ENCODE measurements around the gene FBXL17. TPM values are rescaled to one million over a fixed set of nuclear protein-coding genes. Genes with fewer than 3 reads are reported as not detected.

Gene FBXL17
- total and polyA plus RNA-seq, 2 of the 4 experiments (the other 2 are of a cell fraction), result 3.9 to 8.1 TPM

DNA sequence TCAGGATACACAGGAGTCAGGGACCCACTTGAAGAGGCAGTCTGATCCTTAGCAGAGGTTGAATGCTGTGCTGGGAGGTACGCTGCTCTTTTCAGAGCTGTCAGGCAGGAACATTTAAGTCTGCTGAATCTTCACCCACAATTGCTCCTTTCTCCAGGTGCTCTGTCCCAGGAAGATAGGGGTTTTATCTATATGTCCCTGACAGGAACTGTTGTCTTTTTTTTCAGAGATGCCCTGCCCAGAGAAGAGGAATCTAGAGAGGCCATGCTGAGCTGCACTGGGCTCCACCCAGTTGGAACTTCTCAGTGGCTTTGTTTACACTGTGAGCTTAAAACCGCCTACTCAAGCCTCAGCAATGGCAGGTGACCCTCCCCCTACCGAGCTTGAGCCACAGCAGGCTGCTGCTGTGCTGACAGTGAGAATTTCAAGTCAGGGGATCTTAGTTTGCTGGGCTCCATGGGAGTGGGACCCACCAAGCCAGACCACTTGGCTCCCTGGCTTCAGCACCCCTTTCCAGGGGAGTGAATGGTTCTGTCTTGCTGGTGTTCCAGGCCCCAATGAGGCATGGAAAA, 169.0 kb downstream of the FBXL17 start:
- H3K27me3 ChIP-seq (ENCODE audit: control insufficient read depth, insufficient read depth, low read length), result no peaks in the 10 kb centered on the region
- H3K14ac ChIP-seq (replicated peaks; ENCODE audit: low read depth, low read length), result no peak overlapping the region
- DNase-seq, result peak; percentile 70
- H3K9me3 ChIP-seq (ENCODE audit: control insufficient read depth, insufficient read depth, low read length), result no peaks in the 10 kb centered on the region
- no peaks in the 10 kb centered on the region for H3K9me1 ChIP-seq (ENCODE audit: insufficient read depth, low read length)
- no CpG with 5 or more reads among the region's 3 CpGs for WGBS, 2 experiments (ENCODE audit: extremely low coverage in 2 of 2, insufficient read length in 1 of 2)
- H4K91ac ChIP-seq (ENCODE audit: insufficient read depth, low read depth, low read length), result peak overlapping the region; percentile 9; the same call in 1 of the 2 replicates
- H2BK20ac ChIP-seq (ENCODE audit: low read depth, low read length), result no peak overlapping the region
- intact Hi-C loops (cut with micrococcal nuclease) (no loop called here), in situ Hi-C loops (cut with MboI; ENCODE audit: low sequenced_read_pairs) (no loop called here), dilution Hi-C loops (cut with HindIII; ENCODE audit: low sequenced_read_pairs, unreplicated experiment) (no loop called here)
- H2AK9ac ChIP-seq (replicated peaks; ENCODE audit: low read depth, low read length, poor library complexity), result no peak overlapping the region
- POLR2A ChIA-PET (ENCODE audit: unreplicated experiment), result no interaction called here
- no peak overlapping the region for H2BK15ac ChIP-seq (ENCODE audit: low read depth, low read length)
- H3K4me3 ChIP-seq (ENCODE audit: insufficient read depth, low read depth, low read length), result no peak overlapping the region
- H3K9ac ChIP-seq (ENCODE audit: low read depth, low read length), result no peak overlapping the region
- BruUV-seq (replicated peaks), result no TSS peak
- peak overlapping the region; percentile 56 for H2AFZ ChIP-seq (replicated peaks; ENCODE audit: low read length, poor library complexity)
- H3K79me1 ChIP-seq (ENCODE audit: low read depth in 1 of 2, low read length in 2 of 2), result no peaks in the 10 kb centered on the region
- no peak overlapping the region for H3K4me2 ChIP-seq (ENCODE audit: low read depth, low read length)
- H2AK5ac ChIP-seq (ENCODE audit: low read depth, low read length), result no peak overlapping the region
- CTCF ChIA-PET, result interaction anchor here (1.6 kb wide), 1 partner anchor 10 kb away, joined by 4 read pairs; no protein-coding TSS in a partner anchor
- H3K4me1 ChIP-seq (ENCODE audit: control insufficient read depth, insufficient read depth, low read length), result peaks cover 4% of the 10 kb centered on the region; the same call in 1 of the 2 replicates
- H4K20me1 ChIP-seq (ENCODE audit: insufficient read depth, low read length), result no peaks in the 10 kb centered on the region
- H4K5ac ChIP-seq (ENCODE audit: low read depth, low read length), result no peak overlapping the region
- H3K18ac ChIP-seq (ENCODE audit: low read depth, low read length), result no peak overlapping the region
- H3K36me3 ChIP-seq (ENCODE audit: control insufficient read depth, insufficient read depth, low read length), result no peaks in the 10 kb centered on the region
- H3K56ac ChIP-seq (ENCODE audit: extremely low read depth, insufficient read depth, low read length), result no peak overlapping the region
- no peak overlapping the region for H3K23ac ChIP-seq (ENCODE audit: low read depth, low read length)
- TF ChIP-seq, protein P1, sequence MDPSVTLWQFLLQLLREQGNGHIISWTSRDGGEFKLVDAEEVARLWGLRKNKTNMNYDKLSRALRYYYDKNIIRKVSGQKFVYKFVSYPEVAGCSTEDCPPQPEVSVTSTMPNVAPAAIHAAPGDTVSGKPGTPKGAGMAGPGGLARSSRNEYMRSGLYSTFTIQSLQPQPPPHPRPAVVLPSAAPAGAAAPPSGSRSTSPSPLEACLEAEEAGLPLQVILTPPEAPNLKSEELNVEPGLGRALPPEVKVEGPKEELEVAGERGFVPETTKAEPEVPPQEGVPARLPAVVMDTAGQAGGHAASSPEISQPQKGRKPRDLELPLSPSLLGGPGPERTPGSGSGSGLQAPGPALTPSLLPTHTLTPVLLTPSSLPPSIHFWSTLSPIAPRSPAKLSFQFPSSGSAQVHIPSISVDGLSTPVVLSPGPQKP (IDR thresholded peaks at IDR 0.05; ENCODE audit: borderline replicate concordance, low read depth, low read length), result no peak
- no peak for TF ChIP-seq RCOR1 (IDR thresholded peaks at IDR 0.05; ENCODE audit: insufficient replicate concordance, low read length)
- TF ChIP-seq RFX5 (IDR thresholded peaks at IDR 0.05; ENCODE audit: low read depth, low read length), result no peak
- TF ChIP-seq POLR2A (IDR thresholded peaks at IDR 0.05; ENCODE audit: low read depth, low read length), result no peak
- TF ChIP-seq CHD1 (IDR thresholded peaks at IDR 0.05; ENCODE audit: low read depth, low read length), result no peak
- TF ChIP-seq SMC3 (IDR thresholded peaks at IDR 0.05; ENCODE audit: low read depth, low read length), result no peak
- peak; percentile 95 for ATAC-seq (ENCODE audit: low read depth)
- no peak overlapping the region for H2BK5ac ChIP-seq (ENCODE audit: low read depth, low read length, poor library complexity, severe bottlenecking)
- H3K4ac ChIP-seq (ENCODE audit: low read depth, low read length), result peak overlapping the region; percentile 36; the same call in 1 of the 2 replicates
- no peak overlapping the region for H4K8ac ChIP-seq (ENCODE audit: low read depth in 2 of 2, low read length in 2 of 2)
- H2BK120ac ChIP-seq (ENCODE audit: low read depth, low read length), result no peak overlapping the region
- H3K27ac ChIP-seq (ENCODE audit: insufficient read depth, low read length), result no peak overlapping the region

Data from IMR-90 (cell line).